Measurements from ENCODE around the gene SSH2. TPM values are rescaled to one million over a fixed set of nuclear protein-coding genes. Genes with fewer than 3 reads are reported as not detected.

SSH2 gene
- total and polyA plus RNA-seq, 9 of the 15 experiments (the other 6 are each of a cell fraction or from before 2014, with no cell fraction given), result 3.9 to 16.1 (median 10.2) TPM

GRCh38 chr17:29576214-29577000 lies 353.6 kb downstream of the SSH2 start:
- in situ Hi-C loops (cut with MboI), result no loop called here

More at GRCh38 chr17:29576214-29577000, 353.6 kb downstream of the SSH2 start:
- peak overlapping the region in 1 of 2 experiments; percentile 50; a peak in 1 of 4 replicates for H3K9ac ChIP-seq (ENCODE audit: insufficient read depth in 1 of 2, low read depth in 2 of 2, low read length in 2 of 2)
- intact Hi-C loops (cut with micrococcal nuclease), result no loop called here
- DNase-seq (ENCODE audit: extremely low read depth in 1 of 4, low spot score in 3 of 4), result no peak
- TF ChIP-seq ETV1 (tag; conservative IDR thresholded peaks at IDR 0.05; ENCODE audit: low read depth), result no peak
- TF ChIP-seq POLR2G (IDR thresholded peaks at IDR 0.05; ENCODE audit: low read depth, low read length), result 0 out of 2 replicates have a peak, but pooled peaks have one; percentile 26
- peaks cover 0 to 57% of the 10 kb centered on the region in 2 experiments; a peak in 2 of 5 replicates for H3K4me1 ChIP-seq (replicated peaks in 1 of 2; ENCODE audit: control insufficient read depth in 2 of 2, insufficient read depth in 2 of 2, low read length in 2 of 2)
- no peaks in the 10 kb centered on the region for H3K79me2 ChIP-seq (ENCODE audit: control insufficient read depth, insufficient read depth, low read length)
- no peaks in the 10 kb centered on the region for H4K20me1 ChIP-seq (replicated peaks; ENCODE audit: control insufficient read depth, insufficient read depth, low read length)
- no peak overlapping the region for H2AFZ ChIP-seq (ENCODE audit: low read depth, low read length)
- no peak for FAIRE-seq
- ChIA-PET CTCF (ENCODE audit: low intra/inter-chr PET ratio) (no interaction called here), POLR2A (interaction anchor here (1.1 to 3.6 kb wide), 2 partner anchors 11 to 39 kb away, joined by 3 to 25 read pairs; no protein-coding TSS in a partner anchor)
- H3K4me3 ChIP-seq, result no peak overlapping the region
- TSS peak; percentile 41 for BruUV-seq (replicated peaks)
- no peaks in the 10 kb centered on the region for H3K9me3 ChIP-seq (replicated peaks; ENCODE audit: control insufficient read depth, insufficient read depth, low read depth, low read length)
- peaks cover 62% of the 10 kb centered on the region; the same call in 2 of the 3 replicates for H3K36me3 ChIP-seq (ENCODE audit: control insufficient read depth, insufficient read depth, low read length)
- H3K27me3 ChIP-seq (ENCODE audit: control insufficient read depth in 2 of 2, insufficient read depth in 2 of 2, low read length in 2 of 2), result no peaks in the 10 kb centered on the region
- WGBS (ENCODE audit: insufficient coverage, low coverage, missing lambda C conversion rate), result 87% methylated on average over 35 of the region's 37 CpGs
- peaks cover 3% of the 10 kb centered on the region for H3K9me1 ChIP-seq (ENCODE audit: control insufficient read depth, insufficient read depth, low read length)
- H3K4me2 ChIP-seq (ENCODE audit: insufficient read depth, low read length), result no peak overlapping the region
- ATAC-seq, result no peak
- no peak overlapping the region for H3K27ac ChIP-seq (ENCODE audit: extremely low read depth, low read depth, low read length)

Small RNA genes lying within 50 kb of the gene (small RNA-seq; reads per million reads assigned to genes)
- gene RF00156 (not detected), gene RF01210 (0.15 reads per million), gene RNU6-920P (not detected)

Other genes starting within 250 kb of the SSH2 start
- not detected in 2 replicates for gene EFCAB5, start 11.4 kb upstream of the SSH2 start, total RNA-seq (2014; rRNA removed)
- not detected in 2 replicates for gene EFCAB5, start 11.4 kb upstream of the SSH2 start, total RNA-seq (2014; rRNA removed; fragmentation: Illumina TruSeq; extraction: Trizol)
- gene EFCAB5, start 11.4 kb upstream of the SSH2 start, total RNA-seq (2015; rRNA removed; fragmentation: Illumina TruSeq; extraction: Trizol), result not detected in 2 replicates
- gene EFCAB5, start 11.4 kb upstream of the SSH2 start, total RNA-seq (2021), result not detected in 2 replicates
- gene EFCAB5, start 11.4 kb upstream of the SSH2 start, polyA plus RNA-seq (2011; rRNA removed), result not detected in 2 replicates
- 0.03 TPM in 1 of 2 replicates, not detected in the other for gene EFCAB5, start 11.4 kb upstream of the SSH2 start, polyA plus RNA-seq (2014; fragmentation: Illumina TruSeq; extraction: Trizol)
- under 1 TPM; 0.06 to 0.11 TPM for gene EFCAB5, start 11.4 kb upstream of the SSH2 start, polyA plus RNA-seq (2014; fragmentation: Nextera tagmentation; extraction: Ambion mirVana)
- 0.04 TPM in 1 of 2 replicates, not detected in the other for gene EFCAB5, start 11.4 kb upstream of the SSH2 start, polyA plus RNA-seq (2014; rRNA removed)
- gene NSRP1, start 186.6 kb upstream of the SSH2 start, total RNA-seq (2014; rRNA removed), result 18.4 and 18.8 TPM in 2 replicates
- 32.2 and 34.1 TPM in 2 replicates for gene NSRP1, start 186.6 kb upstream of the SSH2 start, total RNA-seq (2014; rRNA removed; fragmentation: Illumina TruSeq; extraction: Trizol)
- gene NSRP1, start 186.6 kb upstream of the SSH2 start, total RNA-seq (2015; rRNA removed; fragmentation: Illumina TruSeq; extraction: Trizol), result 29.0 and 32.7 TPM in 2 replicates
- gene NSRP1, start 186.6 kb upstream of the SSH2 start, total RNA-seq (2021), result 19.5 and 20.8 TPM in 2 replicates
- gene NSRP1, start 186.6 kb upstream of the SSH2 start, polyA plus RNA-seq (2011; rRNA removed), result 8.7 and 19.0 TPM in 2 replicates
- 50.4 and 68.6 TPM in 2 replicates for gene NSRP1, start 186.6 kb upstream of the SSH2 start, polyA plus RNA-seq (2014; fragmentation: Illumina TruSeq; extraction: Trizol)
- 10 to 100 TPM; 52.8 to 54.2 TPM for gene NSRP1, start 186.6 kb upstream of the SSH2 start, polyA plus RNA-seq (2014; fragmentation: Nextera tagmentation; extraction: Ambion mirVana)
- 36.6 and 43.6 TPM in 2 replicates for gene NSRP1, start 186.6 kb upstream of the SSH2 start, polyA plus RNA-seq (2014; rRNA removed)